Ishikawa (cell line): ENCODE results near the gene RELN.

Experiments used
- CEBPB ChIP-seq: IDR thresholded peaks from 2 replicates; pipeline ENCODE4 v1.6.1; 2012
- CREB1 ChIP-seq: IDR thresholded peaks from 2 replicates; pipeline ENCODE4 v1.6.1; 2012; ENCODE audit warnings: low read depth
- EGR1 ChIP-seq: IDR thresholded peaks from 2 replicates; pipeline ENCODE4 v1.6.1; 2012
- EP300 ChIP-seq: IDR thresholded peaks from 2 replicates; pipeline ENCODE4 v1.6.1; 2012; ENCODE audit warnings: borderline replicate concordance
- FOXM1 ChIP-seq: IDR thresholded peaks from 2 replicates; pipeline ENCODE4 v1.6.1; 2012; ENCODE audit warnings: low read depth, borderline replicate concordance
- MAX ChIP-seq: IDR thresholded peaks from 2 replicates; pipeline ENCODE4 v1.6.1; 2012
- NFIC ChIP-seq: IDR thresholded peaks from 2 replicates; pipeline ENCODE4 v1.6.1; 2012
- RAD21 ChIP-seq: IDR thresholded peaks from 2 replicates; pipeline ENCODE4 v1.6.1; 2012; ENCODE audit warnings: low read depth
- REST ChIP-seq: IDR thresholded peaks from 2 replicates; pipeline ENCODE4 v1.6.1; 2012; ENCODE audit warnings: low read depth, mild to moderate bottlenecking
- TAF1 ChIP-seq: IDR thresholded peaks from 2 replicates; pipeline ENCODE4 v1.6.1; 2012; ENCODE audit warnings: low read depth, mild to moderate bottlenecking
- TCF12 ChIP-seq: IDR thresholded peaks from 2 replicates; pipeline ENCODE4 v1.6.1; 2012; ENCODE audit warnings: low read depth
- TEAD4 ChIP-seq: IDR thresholded peaks from 2 replicates; pipeline ENCODE4 v1.6.1; 2012
- USF1 ChIP-seq: IDR thresholded peaks from 2 replicates; pipeline ENCODE4 v1.6.1; 2012
- YY1 ChIP-seq: IDR thresholded peaks from 2 replicates; pipeline ENCODE4 v1.6.1; 2012; ENCODE audit warnings: low read depth
- ZBTB7A ChIP-seq: IDR thresholded peaks from 2 replicates; pipeline ENCODE4 v1.6.1; 2012; ENCODE audit warnings: low read depth

Gene RELN

DNA sequence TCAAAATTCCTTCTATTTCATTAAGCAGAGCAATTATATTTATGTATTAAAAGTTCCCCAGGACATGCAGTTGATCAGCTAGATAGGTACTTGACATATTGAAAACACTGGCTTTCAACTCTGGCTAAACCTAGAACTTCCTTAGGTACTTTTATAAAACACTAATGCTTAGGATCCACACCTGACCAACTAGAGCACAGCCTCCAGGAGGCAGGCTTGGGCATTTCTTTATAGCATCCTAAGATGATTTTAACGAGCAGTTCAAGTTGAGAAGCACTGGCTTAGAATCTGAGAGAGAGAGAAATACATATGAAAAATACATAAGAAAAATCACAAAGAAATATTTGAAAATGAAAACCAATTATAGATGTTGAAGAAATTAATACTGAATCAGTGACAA lies 564.3 kb downstream of the RELN start:
- TF ChIP-seq MAX, result no peak
- no peak for TF ChIP-seq ZBTB7A
- no peak for TF ChIP-seq USF1
- TF ChIP-seq NFIC, result no peak
- TF ChIP-seq TCF12, result no peak
- TF ChIP-seq RAD21, result no peak

DNA sequence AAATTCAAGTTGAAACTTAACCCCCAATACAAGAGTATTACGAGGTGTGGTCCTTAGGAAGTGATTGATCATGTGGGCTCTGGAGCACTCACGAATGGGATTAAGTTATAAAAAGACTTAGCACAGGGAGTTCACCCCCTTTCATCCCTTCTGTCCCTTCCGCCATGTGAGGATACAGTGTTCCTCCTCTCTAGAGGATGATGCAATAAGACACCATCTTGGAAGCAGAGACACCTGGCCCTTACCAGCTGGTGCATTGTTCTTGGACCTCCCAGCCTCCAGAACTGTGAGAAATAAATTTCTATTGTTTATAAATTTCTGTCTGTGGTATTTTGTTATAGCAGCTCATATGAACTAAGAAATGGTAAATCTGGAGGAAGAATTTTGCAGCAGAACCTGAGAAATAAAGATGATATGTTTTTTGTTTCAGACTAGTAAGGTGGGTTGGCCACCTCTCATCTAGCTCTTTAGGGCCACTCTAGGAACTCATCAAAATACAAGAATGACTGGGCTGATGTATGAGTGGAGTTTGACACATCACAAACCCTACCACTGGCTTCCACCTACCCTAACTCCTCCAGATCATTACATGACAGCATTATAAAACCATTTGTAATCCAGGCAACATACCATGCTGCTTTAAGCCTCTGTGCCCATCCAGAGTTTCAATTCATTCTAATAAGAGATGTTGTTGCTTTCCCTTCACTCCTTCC lies 565.8 kb downstream of the RELN start:
- TF ChIP-seq YY1, result no peak
- TF ChIP-seq CREB1, result no peak
- TF ChIP-seq FOXM1, result no peak
- TF ChIP-seq EP300, result no peak
- TF ChIP-seq RAD21, result no peak
- no peak for TF ChIP-seq TEAD4
- TF ChIP-seq ZBTB7A, result no peak
- no peak for TF ChIP-seq USF1
- no peak for TF ChIP-seq TAF1
- TF ChIP-seq MAX, result no peak
- no peak for TF ChIP-seq NFIC
- TF ChIP-seq TCF12, result no peak
- no peak for TF ChIP-seq EGR1
- TF ChIP-seq REST, result no peak
- TF ChIP-seq CEBPB, result no peak
